Stimulated activated CD8-positive, alpha-beta memory T cell treated with anti-CD3 and anti-CD28 coated beads, Interleukin-15, amount 100 ng/mL, for 4 hours (primary cell): Measurements from ENCODE around the gene SLC9A5.

Source experiments
- DNase-seq, 2 donors: peaks; one replicate each; pipeline ENCODE4 v3.0.0-alpha.2; 2020; ENCODE audit warnings: low read depth in 2 of 2

Gene SLC9A5

GRCh38 chr16:67257486-67258160 is 8.8 kb downstream of the SLC9A5 start:
- no peak for DNase-seq

DNA sequence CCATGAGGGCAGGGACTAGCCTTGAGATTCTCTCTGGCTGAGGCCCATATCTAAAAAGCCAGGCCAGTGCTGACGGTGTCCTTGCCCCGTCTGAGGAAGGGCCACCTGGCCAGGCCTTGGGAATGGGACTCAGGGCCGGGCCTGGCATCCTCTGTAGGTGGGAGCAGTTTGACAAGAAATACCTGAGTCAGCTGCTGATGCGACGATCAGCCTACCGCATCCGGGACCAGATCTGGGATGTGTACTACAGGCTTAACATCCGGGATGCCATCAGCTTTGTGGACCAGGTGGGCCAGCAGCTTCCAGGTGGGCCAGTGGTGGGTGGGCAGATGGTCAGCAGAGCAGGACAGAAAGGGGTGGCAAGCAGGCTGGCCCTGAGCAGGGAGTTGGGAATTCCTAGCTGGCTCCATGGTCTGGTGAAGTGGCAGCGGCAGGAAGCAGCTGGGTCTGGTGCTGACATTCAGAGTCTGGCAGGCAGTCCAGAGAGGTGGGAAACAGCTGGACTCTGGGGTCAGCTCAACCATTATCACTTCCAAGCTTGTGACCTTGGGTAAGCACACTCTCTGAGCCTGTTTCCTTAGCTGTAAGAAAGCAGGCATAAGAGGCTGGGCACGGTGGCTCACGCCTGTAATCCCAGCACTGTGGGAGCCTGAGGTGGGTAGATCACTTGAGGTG is 9.5 kb downstream of the SLC9A5 start:
- no peak for DNase-seq

- DNase-seq: no peak
These were observed 10.9 kb downstream of the SLC9A5 start for GRCh38 chr16:67259705-67260104.

DNA sequence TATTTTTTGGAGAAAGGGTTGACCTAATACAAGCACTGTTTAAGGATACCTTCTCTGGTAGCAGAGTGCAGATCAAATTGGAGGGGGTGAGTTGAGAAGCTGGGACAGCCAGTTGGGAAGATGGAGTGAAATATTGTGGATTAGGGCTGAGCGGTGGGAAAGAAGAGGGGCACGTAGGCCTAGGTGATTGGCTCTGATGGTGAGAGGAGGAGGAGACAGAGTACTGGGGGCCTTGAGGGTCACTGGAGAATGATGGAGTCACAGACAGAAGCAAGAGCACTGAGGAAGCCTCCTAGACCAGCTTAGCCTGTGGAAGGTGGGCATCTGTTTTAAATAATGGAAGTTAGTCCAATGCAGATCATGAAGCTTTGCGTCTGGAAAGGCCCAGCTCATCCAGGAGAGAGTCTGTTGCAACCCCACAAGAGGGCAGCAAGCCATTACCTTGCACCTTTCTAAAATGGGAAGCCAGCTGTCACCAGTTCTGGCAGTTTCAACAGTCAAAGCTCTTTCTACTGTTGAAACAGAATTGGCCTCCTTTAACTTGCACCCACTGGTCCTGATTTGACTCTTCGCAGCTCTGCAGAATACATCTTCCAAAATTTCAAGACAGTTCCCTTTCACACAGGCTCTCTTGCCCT is 11.8 kb downstream of the SLC9A5 start:
- DNase-seq: no peak

GRCh38 chr16:67263201-67263600 is 14.4 kb downstream of the SLC9A5 start:
- no peak for DNase-seq

GRCh38 chr16:67264277-67264676 is 15.5 kb downstream of the SLC9A5 start:
- no peak for DNase-seq

DNA sequence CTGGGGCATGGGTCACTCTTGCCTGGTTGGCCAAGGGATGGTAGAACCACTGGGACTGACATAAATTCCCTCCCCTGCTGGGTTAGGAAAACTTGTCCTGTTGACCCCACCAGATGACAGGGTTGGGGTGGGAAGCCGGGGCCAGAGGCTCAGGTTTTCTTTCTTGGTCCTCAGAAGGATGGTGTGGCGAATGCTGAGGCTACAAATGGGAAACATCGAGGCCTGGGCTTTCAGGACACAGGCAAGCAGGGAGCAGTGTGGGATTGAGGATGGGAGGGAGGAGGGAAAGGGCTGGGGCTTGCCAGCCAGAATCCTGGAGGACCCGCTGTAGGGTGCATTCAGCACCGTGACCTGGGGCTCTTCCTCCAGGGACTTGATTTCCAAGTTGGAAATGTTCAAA is 16.1 kb downstream of the SLC9A5 start:
- DNase-seq: no peak

- DNase-seq: no peak
These were observed 17.1 kb downstream of the SLC9A5 start for GRCh38 chr16:67265834-67266233.

DNA sequence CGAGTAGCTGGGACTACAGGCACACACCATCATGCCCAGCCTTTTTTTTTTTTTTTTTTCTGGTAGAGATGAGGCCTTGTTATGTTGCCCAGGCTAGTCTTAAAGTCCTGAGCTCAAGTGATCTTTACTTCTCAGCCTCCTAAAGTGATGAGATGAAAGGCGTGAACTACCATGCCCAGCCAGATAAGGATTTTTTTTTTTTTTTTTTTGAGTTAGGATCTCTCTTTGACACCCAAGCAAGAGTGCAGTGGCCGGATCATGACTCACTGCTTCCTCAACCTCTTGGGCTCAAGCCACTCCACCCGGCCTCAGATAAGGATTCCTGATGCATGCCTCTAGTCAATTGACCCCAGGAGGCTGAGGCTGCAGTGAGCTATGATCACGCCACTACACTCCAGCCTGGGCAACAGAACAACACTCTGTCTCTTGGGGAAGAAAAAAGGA is 19.4 kb downstream of the SLC9A5 start:
- DNase-seq: no peak

- DNase-seq: no peak
These were observed 21.0 kb downstream of the SLC9A5 start for GRCh38 chr16:67269766-67270165.

DNA sequence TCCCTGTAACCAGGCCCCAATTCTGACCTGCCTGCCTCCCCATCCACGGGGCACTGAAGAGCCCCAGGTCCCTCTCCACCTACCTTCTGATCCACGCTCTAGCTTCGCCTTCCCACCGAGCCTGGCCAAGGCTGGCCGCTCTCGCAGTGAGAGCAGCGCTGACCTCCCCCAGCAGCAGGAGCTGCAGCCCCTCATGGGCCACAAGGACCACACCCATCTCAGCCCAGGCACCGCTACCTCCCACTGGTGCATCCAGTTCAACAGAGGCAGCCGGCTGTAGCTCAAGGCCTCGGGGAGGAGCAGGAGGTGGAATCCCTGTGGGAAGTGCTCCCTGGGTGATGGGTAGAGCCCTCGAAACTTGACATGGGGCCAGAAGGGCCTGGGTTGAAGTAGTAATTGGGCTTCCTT is 22.2 kb downstream of the SLC9A5 start:
- no peak for DNase-seq

DNA sequence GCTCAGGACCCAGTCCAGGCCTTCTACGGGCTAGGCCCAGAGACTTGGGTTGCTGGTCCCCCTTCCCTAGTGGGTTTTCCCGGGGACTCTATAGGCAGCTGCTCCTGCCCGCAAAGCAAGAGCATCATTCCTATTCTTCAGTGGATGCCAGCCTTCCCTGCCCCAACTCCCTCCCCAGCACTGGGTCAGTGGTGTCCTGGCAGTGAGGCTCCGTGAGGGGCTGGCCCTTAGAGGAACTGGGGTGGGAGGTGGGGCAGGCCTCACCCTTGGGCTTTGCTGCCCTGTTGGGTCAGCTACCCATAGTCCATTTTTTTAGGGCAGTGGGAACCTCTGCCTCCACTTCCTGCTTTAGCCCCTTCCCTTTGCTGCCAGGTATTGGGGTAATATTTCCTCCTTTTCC is 22.7 kb downstream of the SLC9A5 start:
- DNase-seq: no peak

GRCh38 chr16:67275321-67275720 is 26.5 kb downstream of the SLC9A5 start:
- DNase-seq: no peak

DNA sequence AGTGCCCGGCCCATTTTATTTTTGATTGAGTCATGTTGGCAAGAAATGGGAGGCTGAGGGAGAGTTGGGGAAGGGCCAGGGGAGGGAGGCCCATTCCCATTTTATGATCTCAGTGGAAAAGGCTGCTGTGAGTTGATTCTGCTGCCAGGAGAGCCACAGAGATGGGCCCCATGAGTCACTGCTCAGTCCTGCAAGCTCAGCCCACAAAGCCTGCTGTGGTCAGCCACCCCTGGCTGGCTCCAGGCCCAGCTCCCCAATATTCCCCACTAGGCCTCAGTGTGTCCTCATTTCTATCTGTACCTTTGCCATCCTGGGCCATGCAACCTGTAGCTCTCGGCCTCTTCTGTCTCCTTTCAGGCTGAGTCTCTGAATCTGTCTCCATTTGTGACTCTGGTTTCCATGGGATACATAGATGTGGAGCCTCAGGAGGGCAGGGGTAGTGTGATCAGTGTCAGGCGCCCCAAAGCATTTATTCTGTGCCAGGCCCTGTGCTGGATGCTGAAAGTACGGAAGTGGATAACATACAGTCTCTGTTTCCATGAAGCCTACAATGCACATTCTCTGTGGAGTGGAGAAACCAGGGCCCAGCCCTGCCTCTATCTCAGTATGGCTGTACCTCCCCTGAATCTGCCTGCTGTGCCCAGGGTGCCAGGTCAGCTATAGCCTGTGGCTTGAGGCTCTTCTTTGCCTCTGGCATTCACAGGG is 28.7 kb downstream of the SLC9A5 start:
- no peak for DNase-seq

DNA sequence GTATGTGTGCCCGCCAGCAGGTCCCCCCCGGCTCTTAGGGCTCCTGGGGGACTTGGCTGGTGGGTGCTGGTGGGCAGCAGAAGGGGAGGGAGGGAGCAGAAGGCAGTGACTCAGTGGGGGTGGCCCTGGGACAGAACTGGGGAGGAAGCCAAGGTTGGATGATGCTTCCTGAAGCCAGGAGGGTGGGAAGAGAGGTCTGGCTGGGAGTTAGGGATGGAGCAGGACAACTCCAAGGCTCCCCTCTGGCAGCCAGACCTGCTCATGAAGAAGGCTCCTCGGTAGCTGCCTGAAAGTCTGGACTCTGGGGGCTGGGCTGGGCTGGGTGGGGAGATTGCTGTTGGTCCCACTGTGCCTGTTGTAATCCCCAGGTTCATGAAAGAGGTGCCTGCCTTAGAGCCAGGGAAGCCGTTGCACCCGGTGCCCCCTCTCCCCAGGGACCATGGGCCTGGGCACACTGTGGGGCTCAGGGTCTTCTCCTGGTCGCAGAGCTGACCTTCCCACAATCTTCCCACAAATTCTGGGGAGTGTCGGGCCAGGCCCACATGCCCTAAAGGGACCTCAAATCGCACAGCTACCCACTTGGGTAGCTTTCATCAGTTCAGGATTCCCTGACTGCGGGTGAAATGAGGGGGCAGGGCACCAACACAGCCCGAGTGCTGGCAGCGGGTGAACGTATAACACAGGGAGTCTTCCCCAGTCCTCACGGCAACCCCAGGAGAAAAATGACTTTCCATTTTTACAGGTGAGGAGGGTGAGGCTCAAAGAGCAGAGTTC is 29.4 kb downstream of the SLC9A5 start:
- DNase-seq: no peak

- DNase-seq: peak in 1 of 2 donors; percentile 13
These were observed 30.1 kb downstream of the SLC9A5 start for GRCh38 chr16:67278773-67279295.

DNA sequence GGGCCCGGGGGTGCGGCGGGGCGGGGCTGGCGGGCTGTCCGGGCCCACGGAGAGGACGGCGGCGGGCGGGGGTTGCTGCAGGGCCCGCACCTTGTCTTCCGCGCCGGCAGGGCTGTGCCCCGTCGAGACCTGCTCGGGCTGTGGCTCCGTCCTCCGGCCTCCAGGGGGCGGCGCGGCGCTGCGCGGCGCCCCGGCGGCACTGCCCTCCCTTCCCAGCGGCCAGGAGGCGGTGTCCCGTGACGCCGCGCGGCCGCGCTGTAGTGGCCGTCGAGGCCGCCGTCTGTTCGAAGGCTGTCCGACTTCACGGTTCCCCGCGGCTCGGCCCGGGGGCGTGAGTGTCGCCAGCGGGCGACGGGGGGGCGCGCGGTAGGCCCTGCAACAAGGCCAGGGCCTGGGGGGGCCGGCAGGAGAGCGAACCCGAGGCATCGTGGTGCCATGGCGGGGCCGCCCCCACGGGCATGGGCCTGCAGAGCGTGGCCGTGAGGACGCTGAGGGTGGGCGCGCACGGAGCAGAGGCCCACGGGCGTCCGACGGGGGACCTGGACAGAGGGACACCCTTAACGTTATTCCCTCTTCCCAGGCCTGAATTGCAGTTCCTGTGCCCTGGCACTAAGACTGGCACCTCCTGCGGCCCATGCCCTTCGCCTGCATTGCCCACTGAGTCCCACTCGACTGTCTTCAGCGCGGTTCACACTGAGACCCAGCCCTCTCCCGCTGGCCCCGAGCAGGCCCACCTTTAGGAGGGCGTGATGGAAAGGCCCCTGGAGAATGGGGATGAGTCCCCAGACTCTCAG is 30.7 kb downstream of the SLC9A5 start, which contains the start of gene PLEKHG4:
TSS of gene PLEKHG4 (plus strand) at position 237 of the 794 bp plus-strand sequence. CDS start at position 750, 513 bp downstream.
- DNase-seq: peak; percentile 53 to 62

- DNase-seq: no peak
These were observed 31.6 kb downstream of the SLC9A5 start for GRCh38 chr16:67280090-67281015.
